GM19099 (cell line): ENCODE results near the gene HERC3.

Source experiments
- POLR2A ChIP-seq: IDR thresholded peaks from 3 replicates; pipeline ENCODE4 v1.6.1; 2011; ENCODE audit warnings: low read depth; ENCODE audit not compliant: insufficient read length; ENCODE audit errors: extremely low read depth

The HERC3 gene

DNA sequence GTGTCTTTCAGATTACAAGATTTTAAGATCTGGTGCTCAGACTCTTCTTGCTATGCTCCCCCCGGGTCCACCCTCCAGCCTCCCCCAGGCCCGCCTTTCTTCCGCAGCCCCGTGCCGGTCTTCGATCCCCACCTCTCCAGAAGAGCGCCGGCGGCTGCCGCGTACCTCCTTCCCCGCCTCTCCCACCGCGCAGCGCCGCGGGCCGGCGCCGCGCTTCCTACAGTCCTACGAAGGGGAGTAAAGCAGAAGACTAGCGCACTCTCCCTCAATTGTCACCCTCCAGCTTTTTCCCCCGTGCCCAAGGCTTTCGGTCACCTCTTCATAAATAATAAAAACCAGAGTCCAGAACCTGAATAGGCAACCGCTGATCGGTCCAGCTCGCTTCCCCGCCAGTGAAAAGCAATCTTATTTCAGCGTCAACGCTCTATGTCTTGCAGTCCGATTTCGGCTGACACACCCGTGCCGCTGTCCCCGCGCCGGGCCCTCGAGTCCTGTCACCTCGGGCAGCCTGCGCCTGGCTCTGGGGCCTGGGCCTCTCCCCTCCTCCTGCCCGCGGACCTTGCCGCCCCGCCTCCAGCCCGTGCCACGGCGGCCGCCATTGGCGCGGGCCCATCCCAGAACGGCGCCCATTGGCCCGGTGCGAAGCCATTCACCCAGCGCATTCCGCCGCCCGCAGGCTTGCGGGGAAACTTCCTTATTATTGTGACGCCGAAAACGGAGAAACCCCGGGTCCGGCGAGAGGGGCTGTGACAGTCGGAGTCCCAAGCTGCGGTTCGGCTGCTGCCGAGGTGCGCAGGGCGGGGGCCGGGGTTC is at the start of gene HERC3:
TSS of gene HERC3 (plus strand) at position 694 of the 813 bp plus-strand sequence. CDS start 13,344 bp downstream, outside the sequence.
- TF ChIP-seq POLR2A: no peak

DNA sequence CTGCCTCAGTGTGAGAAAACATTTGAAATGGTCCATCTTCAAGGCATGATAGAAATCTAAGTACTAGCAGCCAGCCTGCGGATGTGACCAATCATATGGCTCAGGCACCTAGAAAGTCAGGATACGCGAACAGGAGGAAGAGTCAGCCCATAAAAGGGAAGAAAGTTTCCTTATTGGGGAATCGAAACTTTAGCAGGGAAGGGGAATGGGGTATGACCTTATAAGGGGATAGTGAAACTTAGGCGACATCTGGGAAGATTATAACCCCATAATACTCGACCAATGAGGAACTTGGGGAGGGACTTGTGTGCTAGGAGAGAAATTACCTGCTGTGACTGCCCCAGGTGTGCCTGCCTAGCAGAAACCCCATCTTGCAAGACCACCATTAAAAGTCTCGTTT is 42.5 kb upstream of the HERC3 start:
- TF ChIP-seq POLR2A: no peak

DNA sequence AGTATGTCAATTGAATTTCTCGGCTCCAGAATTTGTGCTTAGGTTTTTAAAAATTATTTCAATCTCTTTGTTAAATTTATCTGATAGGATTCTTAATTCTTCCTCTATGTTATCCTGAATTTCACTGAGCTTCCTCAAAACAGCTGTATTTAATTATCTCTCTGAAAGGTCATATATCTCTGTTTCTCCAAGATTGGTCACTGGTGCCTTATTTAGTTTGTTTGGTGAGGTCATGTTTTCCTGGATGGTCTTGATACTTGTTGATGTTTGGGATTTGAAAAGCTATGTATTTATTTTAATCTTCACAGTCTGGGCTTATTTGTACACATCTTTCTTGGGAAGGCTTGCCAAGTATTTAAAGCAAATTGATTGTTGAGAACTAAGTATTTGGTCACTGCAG is 24.7 kb upstream of the HERC3 start:
- TF ChIP-seq POLR2A: no peak

DNA sequence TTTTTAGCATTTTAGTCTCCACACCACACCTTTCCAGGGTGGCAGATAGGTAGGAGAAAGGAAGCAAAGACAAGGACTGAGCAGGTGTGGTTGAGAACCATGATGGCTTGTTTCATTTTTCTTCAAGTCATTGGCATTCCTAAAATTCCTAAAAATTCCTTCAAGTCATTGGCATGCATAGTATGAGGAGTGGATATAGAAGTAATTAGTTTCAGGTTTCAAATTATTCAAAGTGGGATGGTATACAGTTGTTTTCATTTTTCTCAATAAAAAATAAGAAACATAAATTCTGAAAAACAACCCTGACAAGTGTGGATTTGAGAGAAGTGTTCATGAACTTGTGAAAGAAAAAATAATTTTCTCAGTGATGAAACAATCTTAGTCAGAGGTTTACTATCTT is 22.3 kb upstream of the HERC3 start:
- no peak for TF ChIP-seq POLR2A

DNA sequence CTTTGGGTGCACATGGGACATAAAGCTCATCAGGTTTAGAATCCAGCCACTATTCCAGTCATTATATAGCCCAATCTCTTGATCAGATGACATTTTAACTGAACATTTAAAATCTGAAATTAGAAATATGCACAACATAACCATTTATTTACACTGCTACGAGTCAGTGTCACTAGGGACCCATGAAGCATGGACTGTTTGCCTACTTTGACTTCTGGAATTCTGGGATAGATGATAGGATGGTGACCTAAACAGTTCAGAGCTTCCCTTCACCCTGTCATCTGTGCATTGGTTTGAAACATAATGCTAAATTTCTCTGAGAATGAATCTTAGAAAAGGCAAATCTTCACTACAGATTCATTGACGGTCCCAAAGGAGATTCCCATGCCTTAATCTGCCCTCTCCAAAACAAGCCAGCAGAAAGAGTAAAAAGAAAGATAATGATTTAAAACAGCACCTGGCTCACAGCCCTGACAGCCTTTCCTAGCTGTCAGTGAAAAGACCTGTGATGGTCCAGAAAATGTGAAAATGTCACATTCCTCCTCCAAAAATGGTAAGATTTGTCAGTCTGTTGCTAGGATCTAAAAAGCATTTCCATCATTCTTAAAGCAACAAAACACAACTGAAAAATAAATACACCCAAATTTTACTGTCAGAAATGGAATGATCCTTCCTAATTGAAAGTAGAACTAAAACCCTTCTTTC is 18.9 kb upstream of the HERC3 start:
- TF ChIP-seq POLR2A: no peak

DNA sequence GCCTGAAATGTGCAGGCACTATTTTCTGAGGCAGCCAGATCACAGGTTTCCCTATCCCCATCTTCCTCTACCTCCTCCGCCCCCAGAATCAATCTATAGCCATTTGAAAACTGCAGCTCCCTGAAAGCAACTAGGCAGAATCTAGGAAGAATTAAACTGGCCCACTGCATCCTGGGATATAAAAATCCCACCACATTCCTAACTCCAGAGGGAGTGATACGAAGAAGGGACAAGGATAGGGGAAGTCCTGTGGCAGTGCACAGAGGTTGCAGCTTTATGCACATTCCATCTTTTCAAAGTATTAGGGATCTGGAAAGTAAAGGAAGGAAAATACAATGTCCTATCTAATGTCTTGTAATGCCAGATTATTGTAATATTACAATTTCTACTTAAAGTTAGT is 18.3 kb upstream of the HERC3 start:
- no peak for TF ChIP-seq POLR2A

DNA sequence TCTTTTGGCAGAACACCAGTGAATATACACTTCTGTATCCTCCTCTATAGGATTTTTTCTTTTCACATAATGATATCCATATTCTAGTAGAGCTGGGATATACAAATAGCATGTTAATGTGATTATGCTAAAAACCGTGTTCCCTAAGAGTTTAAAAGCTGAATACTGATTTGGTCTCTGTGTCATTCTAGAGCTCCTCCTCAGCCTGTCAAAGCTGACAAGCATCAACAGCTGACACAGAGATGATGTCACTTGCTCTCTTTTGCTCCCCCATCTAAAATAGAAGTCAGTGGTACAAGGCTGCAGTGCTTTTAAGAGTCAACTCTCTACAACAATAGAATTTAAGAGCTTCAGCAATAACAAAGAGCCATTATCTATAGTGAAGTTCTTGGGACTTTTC is 17.1 kb upstream of the HERC3 start:
- no peak for TF ChIP-seq POLR2A

DNA sequence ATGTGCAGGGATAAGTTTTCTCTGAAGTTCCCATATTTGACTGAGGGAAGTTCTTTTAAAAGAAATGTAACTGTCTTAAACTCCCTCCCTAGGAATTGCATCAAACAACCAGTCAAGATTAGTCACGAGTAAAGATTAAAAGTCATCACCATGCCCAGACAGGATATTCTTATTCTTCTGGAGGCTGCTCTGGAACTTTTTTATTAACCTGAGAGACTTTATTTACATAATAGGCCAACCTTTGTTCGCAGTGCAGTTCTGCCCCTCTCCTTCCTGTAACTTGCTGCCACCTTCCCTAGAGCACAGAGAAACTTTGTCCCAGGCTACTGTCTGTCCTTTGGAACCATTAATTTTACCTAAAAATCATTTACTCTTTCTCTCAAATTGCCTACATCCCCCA is 9.8 kb upstream of the HERC3 start:
- no peak for TF ChIP-seq POLR2A

DNA sequence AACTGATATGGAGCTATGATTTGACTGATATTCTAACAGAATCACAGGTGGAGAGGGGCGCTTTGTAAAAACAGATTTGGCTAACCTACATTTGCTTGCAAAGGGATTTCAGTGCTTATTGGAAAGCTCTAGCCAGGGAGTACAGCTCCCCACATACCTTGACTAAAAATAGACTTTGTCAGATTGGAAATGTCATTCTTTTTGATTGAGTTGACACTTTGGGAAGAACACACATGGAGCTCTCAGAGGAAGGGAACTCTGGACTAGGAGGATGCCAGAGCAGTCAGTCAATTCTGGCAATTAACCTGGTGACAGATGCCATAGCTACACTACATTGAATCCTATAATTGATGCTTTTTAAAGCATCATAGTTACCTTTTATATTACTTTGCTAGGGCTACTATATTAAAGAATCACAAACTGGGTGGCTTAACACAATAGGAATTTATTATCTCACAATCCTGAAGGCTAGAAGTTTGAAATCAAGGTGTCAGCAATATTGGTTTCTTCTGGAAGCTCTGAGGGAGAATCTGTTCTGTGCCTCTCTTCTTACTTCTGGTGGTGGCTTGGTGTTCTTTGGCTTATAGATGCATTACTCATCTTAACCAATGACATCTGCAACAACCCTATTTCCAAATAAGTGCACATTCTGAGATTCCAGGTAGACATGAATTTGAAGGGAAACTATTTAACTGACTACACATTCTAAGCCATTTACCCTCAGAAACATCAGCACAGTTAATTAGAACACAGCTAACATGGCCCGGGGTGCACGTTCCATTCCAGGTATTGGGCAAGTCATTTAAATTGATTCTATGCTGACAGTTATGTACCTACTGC is 8.4 kb upstream of the HERC3 start:
- no peak for TF ChIP-seq POLR2A

DNA sequence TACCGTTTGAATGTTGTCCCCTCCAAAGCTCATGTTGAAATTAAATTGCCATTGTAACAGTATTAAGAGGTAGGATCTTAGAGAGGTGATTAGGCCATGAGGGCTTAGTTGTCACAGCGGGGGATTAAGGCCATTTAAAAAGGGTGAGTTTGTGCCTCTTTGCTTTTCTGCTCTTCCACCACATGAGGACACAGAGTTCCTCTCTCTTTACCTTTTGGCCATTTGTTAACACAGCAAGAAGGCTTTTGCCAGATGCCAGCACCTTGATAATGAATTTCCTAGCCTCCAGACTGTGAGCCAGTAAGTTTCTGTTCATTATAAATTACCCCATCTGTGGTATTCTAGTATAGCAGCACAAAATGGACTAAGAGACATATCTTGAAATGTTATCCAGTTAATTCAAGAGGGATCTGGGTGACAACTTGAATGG is 7.8 kb upstream of the HERC3 start:
- TF ChIP-seq POLR2A: no peak

DNA sequence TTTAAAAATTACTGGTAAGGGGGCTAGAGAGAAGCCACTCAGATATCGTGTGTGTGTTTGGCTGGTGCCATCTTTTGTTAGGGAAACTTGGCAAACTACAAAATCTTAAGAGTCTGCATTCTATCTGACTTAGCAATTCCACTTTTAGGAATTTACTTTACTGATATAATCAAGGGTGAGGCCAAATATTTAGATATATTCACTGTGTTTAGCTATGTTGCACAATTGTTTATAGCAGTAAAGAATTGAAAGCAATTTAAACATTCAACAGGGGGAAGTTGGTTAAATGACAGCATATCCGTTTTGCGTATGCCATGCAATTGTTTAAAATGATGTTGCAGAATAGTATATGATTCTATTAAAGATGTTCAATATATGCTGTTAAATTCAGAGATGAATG is 6.4 kb upstream of the HERC3 start:
- no peak for TF ChIP-seq POLR2A

DNA sequence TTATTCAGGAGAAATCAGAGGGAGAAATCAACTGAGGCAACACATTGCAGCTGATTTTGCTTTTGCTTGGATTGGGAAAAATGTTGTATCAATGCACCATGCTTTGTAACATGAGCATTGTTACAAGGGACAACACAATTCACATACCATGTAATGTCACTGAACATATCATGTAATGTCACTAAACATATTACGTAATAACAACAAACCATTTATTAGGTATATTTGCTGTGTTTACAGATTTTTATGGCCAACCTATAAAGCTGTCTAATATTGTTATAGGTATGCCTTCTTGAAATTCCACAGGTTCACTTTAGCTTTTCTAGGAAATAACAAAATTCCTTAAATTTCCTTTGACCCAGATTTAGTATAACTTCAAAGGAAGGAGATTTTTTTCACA is 5.0 kb upstream of the HERC3 start:
- no peak for TF ChIP-seq POLR2A

DNA sequence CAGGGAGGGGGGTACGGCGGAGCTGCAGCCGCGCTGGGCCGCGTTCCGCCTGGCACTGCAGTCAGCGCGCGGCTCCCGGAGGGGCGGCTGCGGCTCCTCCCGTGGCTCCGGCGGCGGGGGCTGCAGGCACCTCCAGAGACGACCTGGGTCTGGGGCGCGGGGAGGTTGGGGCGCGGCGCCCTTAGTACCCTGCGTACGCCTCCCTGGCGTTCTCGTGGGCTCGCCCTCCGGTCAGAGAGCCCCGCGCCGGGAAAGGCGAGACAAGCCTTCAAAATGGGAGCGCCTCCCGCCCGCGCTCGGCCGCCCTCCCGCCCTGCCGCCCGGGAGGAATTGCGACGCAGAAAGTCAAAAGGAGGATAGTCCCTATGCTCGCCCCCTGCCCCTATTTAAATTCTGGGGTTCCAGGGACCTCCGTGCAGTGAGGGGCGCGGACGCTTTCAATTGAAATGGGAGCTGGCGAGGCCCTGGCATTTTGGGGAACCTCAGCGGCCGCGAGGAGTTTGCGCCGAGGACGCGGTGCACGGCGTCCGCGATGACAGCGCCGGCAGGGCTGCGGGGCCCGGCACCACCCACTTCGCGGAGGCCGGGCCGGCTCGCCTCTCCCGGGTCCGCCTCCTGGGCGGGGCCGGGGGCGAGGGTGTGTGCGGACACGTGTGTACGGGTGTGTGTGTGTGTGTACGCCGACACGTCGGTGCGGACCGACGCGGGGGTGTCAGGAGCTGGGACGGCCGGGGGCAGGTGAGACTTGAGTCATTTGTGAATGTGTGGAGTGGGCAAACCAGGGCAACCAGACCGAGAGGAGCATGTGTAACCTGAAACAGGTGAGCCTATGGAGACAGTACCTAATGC is 544 bp downstream of the HERC3 start:
- TF ChIP-seq POLR2A: peak; percentile 34

DNA sequence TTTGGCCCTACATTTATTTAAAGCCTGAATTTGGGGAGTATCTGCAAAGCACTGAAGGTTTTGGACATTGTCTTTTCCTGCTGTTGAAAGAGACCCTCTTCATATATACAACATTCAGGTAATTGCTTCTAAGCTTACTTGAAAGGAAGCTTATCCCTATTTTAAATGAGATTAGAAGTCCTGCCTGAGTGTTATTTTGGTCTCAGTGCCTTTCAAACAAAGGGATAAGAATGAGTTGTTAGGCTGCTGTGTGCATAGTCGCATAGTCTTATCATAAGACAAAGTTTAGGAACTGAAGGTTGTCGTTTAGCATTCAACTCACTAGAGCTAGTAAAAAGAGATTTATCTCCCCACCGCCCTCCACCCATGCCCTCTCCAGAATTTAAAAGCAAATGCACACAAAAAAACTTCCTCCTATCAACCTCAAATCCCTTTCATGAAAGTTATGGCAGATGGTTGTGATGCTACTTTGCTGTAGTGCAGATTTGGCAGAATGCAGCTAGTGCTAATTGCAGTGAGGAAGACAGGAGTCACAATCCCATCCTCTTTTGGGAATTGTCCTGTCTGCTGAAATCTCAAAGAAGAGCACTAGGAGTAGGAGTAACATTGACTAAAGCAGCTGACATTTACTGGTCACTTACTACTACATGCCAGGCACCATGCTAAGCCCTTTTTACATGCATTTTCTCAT is 5.8 kb downstream of the HERC3 start:
- TF ChIP-seq POLR2A: no peak

DNA sequence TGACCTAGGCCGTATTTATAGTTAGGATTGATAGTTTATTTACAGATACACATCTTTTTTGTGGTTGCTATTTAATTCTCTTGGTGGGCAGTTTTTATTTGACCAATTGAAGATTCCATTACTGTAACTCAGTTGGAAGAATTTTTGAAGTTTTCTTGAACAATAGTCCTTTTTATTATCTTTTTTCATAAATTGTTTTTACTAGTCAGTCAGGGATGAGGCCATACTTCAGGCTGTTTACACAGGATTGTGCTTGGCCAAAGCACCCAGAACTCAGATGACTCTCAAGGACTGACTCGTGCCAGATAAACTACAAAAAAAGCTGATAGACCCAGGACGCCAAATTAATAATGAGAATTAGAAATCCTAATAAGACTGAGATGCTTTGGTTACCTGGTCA is 7.0 kb downstream of the HERC3 start:
- no peak for TF ChIP-seq POLR2A

DNA sequence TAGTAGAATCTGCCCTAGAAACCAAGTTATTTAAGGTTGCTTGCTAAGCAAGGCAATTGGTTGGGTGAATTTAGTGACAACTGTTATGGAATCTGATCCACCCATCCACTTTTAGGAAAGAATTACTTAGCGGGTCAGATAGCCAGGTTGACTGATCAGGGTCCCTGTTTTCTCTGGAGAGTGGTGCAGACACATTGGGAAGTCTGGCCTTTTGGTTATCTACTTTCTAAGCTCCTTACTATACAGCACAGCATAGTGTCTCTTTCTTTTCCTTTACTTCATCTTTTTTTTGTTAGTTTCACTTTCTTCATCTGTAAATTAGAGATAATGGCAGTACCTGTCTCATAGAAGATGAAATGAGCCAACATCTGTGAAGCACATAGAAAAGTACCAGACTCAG is 7.4 kb downstream of the HERC3 start:
- no peak for TF ChIP-seq POLR2A
